Neural cell (in vitro differentiated cells): ENCODE results near the gene DNM2. TPM values are rescaled to one million over a fixed set of nuclear protein-coding genes. Genes with fewer than 3 reads are reported as not detected.

ENCODE experiments used
- H2AFZ ChIP-seq: fragments of 200-600, 300-800 bp; sonication (generic), shearing (Covaris generic); 2 replicates; pipeline ENCODE4 v1.6.0; 2014; ENCODE audit warnings: low read depth, mild to moderate bottlenecking, antibody characterized with exemption, low read length, moderate library complexity
- H3F3A ChIP-seq: fragments of 200-600 bp; shearing (Covaris generic); 2 replicates; pipeline ENCODE4 v1.6.1; 2016; ENCODE audit warnings: mild to moderate bottlenecking, moderate library complexity, mixed read lengths, antibody characterized with exemption, low read length; ENCODE audit not compliant: insufficient read depth, poor library complexity, severe bottlenecking
- H3K27ac ChIP-seq: fragments of 200-600, 300-800 bp; sonication (generic), shearing (Covaris generic); 2 replicates; pipeline ENCODE4 v1.5.1; 2014; ENCODE audit warnings: mild to moderate bottlenecking, low read length, moderate library complexity
- H3K27me3 ChIP-seq: fragments of 300-800, 200-600 bp; sonication (generic), shearing (Covaris generic); 2 replicates; pipeline ENCODE4 v1.6.0; 2014; ENCODE audit warnings: mild to moderate bottlenecking, low read depth, low read length, moderate library complexity; ENCODE audit not compliant: insufficient read depth
- H3K36me3 ChIP-seq: fragments of 300-800, 200-600 bp; sonication (generic), shearing (Covaris generic); 2 replicates; pipeline ENCODE4 v1.5.1; 2014; ENCODE audit warnings: mild to moderate bottlenecking, antibody characterized with exemption, low read length, moderate library complexity; ENCODE audit not compliant: insufficient read depth
- H3K4me2 ChIP-seq: fragments of 300-800, 200-600 bp; sonication (generic), shearing (Covaris generic); 2 replicates; pipeline ENCODE4 v1.6.0; 2014; ENCODE audit warnings: mild to moderate bottlenecking, low read length
- H3K4me3 ChIP-seq: fragments of 300-800, 200-600 bp; sonication (generic), shearing (Covaris generic); 2 replicates; pipeline ENCODE4 v1.5.1; 2014; ENCODE audit warnings: mild to moderate bottlenecking, low read length, moderate library complexity
- H3K79me2 ChIP-seq: fragments of 200-600 bp; shearing (Covaris generic); replicated peaks from 2 replicates; pipeline ENCODE4 v1.6.0; 2014; ENCODE audit warnings: mild to moderate bottlenecking, low read length, moderate library complexity; ENCODE audit not compliant: insufficient read depth
- H3K9ac ChIP-seq: fragments of 300-800, 200-600 bp; sonication (generic), shearing (Covaris generic); 2 replicates; pipeline ENCODE4 v1.6.1; 2016; ENCODE audit warnings: mild to moderate bottlenecking, low read length, mixed read lengths
- H3K9me2 ChIP-seq: fragments of 200-600 bp; shearing (Covaris generic); 2 replicates; pipeline ENCODE4 v1.6.1; 2016; ENCODE audit warnings: mild to moderate bottlenecking, low read length, mixed read lengths; ENCODE audit not compliant: insufficient read depth
- H3K9me3 ChIP-seq: fragments of 200-600, 300-800 bp; sonication (generic), shearing (Covaris generic); 2 replicates; pipeline ENCODE4 v1.6.1; 2016; ENCODE audit warnings: mild to moderate bottlenecking, mixed run types, low read length, moderate library complexity, mixed read lengths
- H4K20me1 ChIP-seq: fragments of 200-600 bp; shearing (Covaris generic); 2 replicates; pipeline ENCODE4 v1.6.1; 2016; ENCODE audit warnings: mild to moderate bottlenecking, mixed run types; ENCODE audit not compliant: insufficient read depth
- CTCF ChIP-seq: fragments of 450-650 bp; IDR thresholded peaks from 2 replicates; pipeline ENCODE4 v1.5.1; 2014; ENCODE audit warnings: antibody characterized with exemption, mild to moderate bottlenecking, moderate library complexity; ENCODE audit not compliant: poor library complexity, severe bottlenecking
- EP300 ChIP-seq: fragments of 450-650 bp; conservative IDR thresholded peaks from 2 replicates; pipeline ENCODE4 v1.6.1; 2014; ENCODE audit warnings: antibody characterized with exemption, mild to moderate bottlenecking, moderate library complexity; ENCODE audit not compliant: poor library complexity, severe bottlenecking
- EZH2 ChIP-seq: fragments of 200-600, 300-800 bp; shearing (Covaris generic), sonication (generic); IDR thresholded peaks from 2 replicates; pipeline ENCODE4 v1.6.1; 2014; ENCODE audit warnings: antibody characterized with exemption, low read length, borderline replicate concordance, mild to moderate bottlenecking; ENCODE audit not compliant: insufficient read depth, poor library complexity, severe bottlenecking
- MXI1 ChIP-seq: fragments of 450-650 bp; conservative IDR thresholded peaks from 2 replicates; pipeline ENCODE4 v1.6.1; 2014; ENCODE audit warnings: antibody characterized with exemption, mild to moderate bottlenecking; ENCODE audit not compliant: poor library complexity, severe bottlenecking
- POLR2AphosphoS5 ChIP-seq: IDR thresholded peaks from 2 replicates; pipeline ENCODE4 v1.6.1; 2012
- RAD21 ChIP-seq: fragments of 450-650 bp; conservative IDR thresholded peaks from 2 replicates; pipeline ENCODE4 v1.6.1; 2014; ENCODE audit warnings: antibody characterized with exemption, mild to moderate bottlenecking, moderate library complexity
- REST ChIP-seq: IDR thresholded peaks from 2 replicates; pipeline ENCODE4 v1.6.1; 2012; ENCODE audit warnings: borderline replicate concordance
- SMC3 ChIP-seq: fragments of 450-650 bp; conservative IDR thresholded peaks from 2 replicates; pipeline ENCODE4 v1.6.1; 2014; ENCODE audit warnings: antibody characterized with exemption, mild to moderate bottlenecking, moderate library complexity; ENCODE audit not compliant: poor library complexity
- TAF1 ChIP-seq: IDR thresholded peaks from 2 replicates; pipeline ENCODE4 v1.6.1; 2012; ENCODE audit warnings: low read depth
- polyA plus RNA-seq: library from polyadenylated mRNA; depleted of rRNA; stranded (reverse); fragments of >200 nt; gene quantifications from 2 replicates; pipeline ENCODE4 v1.2.3, GENCODE V29; 2014

Gene DNM2
- polyA plus RNA-seq, 1 donor from 2014 or later, result 31.4 TPM

- no peaks in the 10 kb centered on the region for H3F3A ChIP-seq
- no peak overlapping the region for H2AFZ ChIP-seq
- no peaks in the 10 kb centered on the region for H3K9me2 ChIP-seq
- no peak overlapping the region for H3K9ac ChIP-seq
- no peak for TF ChIP-seq MXI1
- no peak for TF ChIP-seq POLR2AphosphoS5
- TF ChIP-seq CTCF, result no peak
- TF ChIP-seq REST, result no peak
- no peak for TF ChIP-seq SMC3
- no peak for TF ChIP-seq TAF1
- no peak for TF ChIP-seq RAD21
- TF ChIP-seq EP300, result no peak
- TF ChIP-seq EZH2, result no peak
- H3K36me3 ChIP-seq, result no peaks in the 10 kb centered on the region
- no peak overlapping the region for H3K4me2 ChIP-seq
- H3K9me3 ChIP-seq, result no peaks in the 10 kb centered on the region
- no peaks in the 10 kb centered on the region for H4K20me1 ChIP-seq
- no peaks in the 10 kb centered on the region for H3K27me3 ChIP-seq
- H3K79me2 ChIP-seq, result no peaks in the 10 kb centered on the region
- no peak overlapping the region for H3K4me3 ChIP-seq
- no peak overlapping the region for H3K27ac ChIP-seq
Observed at GRCh38 chr19:10830931-10831779, 113.3 kb downstream of the DNM2 start.

- H3K9me3 ChIP-seq, result no peaks in the 10 kb centered on the region
- H2AFZ ChIP-seq, result no peak overlapping the region
- no peak for TF ChIP-seq TAF1
- TF ChIP-seq MXI1, result no peak
- TF ChIP-seq POLR2AphosphoS5, result no peak
- TF ChIP-seq CTCF, result no peak
- TF ChIP-seq REST, result no peak
- TF ChIP-seq RAD21, result no peak
- TF ChIP-seq EZH2, result no peak
- no peak for TF ChIP-seq SMC3
- no peak for TF ChIP-seq EP300
- H3K4me3 ChIP-seq, result no peak overlapping the region
- no peaks in the 10 kb centered on the region for H3K27me3 ChIP-seq
- H3K79me2 ChIP-seq, result no peaks in the 10 kb centered on the region
- H3K27ac ChIP-seq, result no peak overlapping the region
- H3F3A ChIP-seq, result no peaks in the 10 kb centered on the region
- no peaks in the 10 kb centered on the region for H3K36me3 ChIP-seq
- H4K20me1 ChIP-seq, result no peaks in the 10 kb centered on the region
- no peak overlapping the region for H3K9ac ChIP-seq
- H3K9me2 ChIP-seq, result no peaks in the 10 kb centered on the region
- H3K4me2 ChIP-seq, result no peak overlapping the region
Observed at GRCh38 chr19:10831987-10832938, 114.4 kb downstream of the DNM2 start.
